Transverse colon (tissue), 4 donors: ENCODE measurements around the gene FBXO41.
A peak's percentile ranks its signal among the peaks of the same experiment; 100 is the strongest.

ENCODE experiments used
- CTCF ChIP-seq, 5 experiments: fragments of 200-600 bp in 3 of 5; fragments of 450-650 bp in 2 of 5; sonication (generic) in 3 of 5; IDR thresholded peaks; 1 replicate in 2 of 5; 2 replicates in 3 of 5; pipeline ENCODE4 v1.5.1; 2016 to 2017; ENCODE audit warnings: antibody characterized with exemption in 5 of 5, inconsistent platforms in 3 of 5, mild to moderate bottlenecking in 2 of 5, moderate library complexity in 1 of 5
- POLR2AphosphoS5 ChIP-seq, 3 donors: sonication (generic); formaldehyde crosslinking; IDR thresholded peaks; one replicate each; pipeline ENCODE4 v1.6.1; 2016; ENCODE audit warnings: antibody characterized with exemption in 3 of 3

- TF ChIP-seq POLR2AphosphoS5 (IDR thresholded peaks at IDR 0.05) (peak; percentile 67 to 86 (median 80)), CTCF (IDR thresholded peaks at IDR 0.05) (no peak)
Measured at GRCh38 chr2:73233154-73233931, 50.9 kb downstream of the FBXO41 start, which contains the start of gene PRADC1.
